Neural cell (in vitro differentiated cells): ENCODE data around the gene MYO18B. TPM values are rescaled to one million over a fixed set of nuclear protein-coding genes. Genes with fewer than 3 reads are reported as not detected.

Experiments used
- H2AFZ ChIP-seq: fragments of 200-600, 300-800 bp; sonication (generic), shearing (Covaris generic); 2 replicates; pipeline ENCODE4 v1.6.0; 2014; ENCODE audit warnings: low read depth, mild to moderate bottlenecking, antibody characterized with exemption, low read length, moderate library complexity
- H3F3A ChIP-seq: fragments of 200-600 bp; shearing (Covaris generic); 2 replicates; pipeline ENCODE4 v1.6.1; 2016; ENCODE audit warnings: mild to moderate bottlenecking, moderate library complexity, mixed read lengths, antibody characterized with exemption, low read length; ENCODE audit not compliant: insufficient read depth, poor library complexity, severe bottlenecking
- H3K27ac ChIP-seq: fragments of 200-600, 300-800 bp; sonication (generic), shearing (Covaris generic); 2 replicates; pipeline ENCODE4 v1.5.1; 2014; ENCODE audit warnings: mild to moderate bottlenecking, low read length, moderate library complexity
- H3K27me3 ChIP-seq: fragments of 300-800, 200-600 bp; sonication (generic), shearing (Covaris generic); 2 replicates; pipeline ENCODE4 v1.6.0; 2014; ENCODE audit warnings: mild to moderate bottlenecking, low read depth, low read length, moderate library complexity; ENCODE audit not compliant: insufficient read depth
- H3K36me3 ChIP-seq: fragments of 300-800, 200-600 bp; sonication (generic), shearing (Covaris generic); 2 replicates; pipeline ENCODE4 v1.5.1; 2014; ENCODE audit warnings: mild to moderate bottlenecking, antibody characterized with exemption, low read length, moderate library complexity; ENCODE audit not compliant: insufficient read depth
- H3K4me2 ChIP-seq: fragments of 300-800, 200-600 bp; sonication (generic), shearing (Covaris generic); 2 replicates; pipeline ENCODE4 v1.6.0; 2014; ENCODE audit warnings: mild to moderate bottlenecking, low read length
- H3K4me3 ChIP-seq: fragments of 300-800, 200-600 bp; sonication (generic), shearing (Covaris generic); 2 replicates; pipeline ENCODE4 v1.5.1; 2014; ENCODE audit warnings: mild to moderate bottlenecking, low read length, moderate library complexity
- H3K79me2 ChIP-seq: fragments of 200-600 bp; shearing (Covaris generic); replicated peaks from 2 replicates; pipeline ENCODE4 v1.6.0; 2014; ENCODE audit warnings: mild to moderate bottlenecking, low read length, moderate library complexity; ENCODE audit not compliant: insufficient read depth
- H3K9ac ChIP-seq: fragments of 300-800, 200-600 bp; sonication (generic), shearing (Covaris generic); 2 replicates; pipeline ENCODE4 v1.6.1; 2016; ENCODE audit warnings: mild to moderate bottlenecking, low read length, mixed read lengths
- H3K9me2 ChIP-seq: fragments of 200-600 bp; shearing (Covaris generic); 2 replicates; pipeline ENCODE4 v1.6.1; 2016; ENCODE audit warnings: mild to moderate bottlenecking, low read length, mixed read lengths; ENCODE audit not compliant: insufficient read depth
- H3K9me3 ChIP-seq: fragments of 200-600, 300-800 bp; sonication (generic), shearing (Covaris generic); 2 replicates; pipeline ENCODE4 v1.6.1; 2016; ENCODE audit warnings: mild to moderate bottlenecking, mixed run types, low read length, moderate library complexity, mixed read lengths
- H4K20me1 ChIP-seq: fragments of 200-600 bp; shearing (Covaris generic); 2 replicates; pipeline ENCODE4 v1.6.1; 2016; ENCODE audit warnings: mild to moderate bottlenecking, mixed run types; ENCODE audit not compliant: insufficient read depth
- EP300 ChIP-seq: fragments of 450-650 bp; conservative IDR thresholded peaks from 2 replicates; pipeline ENCODE4 v1.6.1; 2014; ENCODE audit warnings: antibody characterized with exemption, mild to moderate bottlenecking, moderate library complexity; ENCODE audit not compliant: poor library complexity, severe bottlenecking
- EZH2 ChIP-seq: fragments of 200-600, 300-800 bp; shearing (Covaris generic), sonication (generic); IDR thresholded peaks from 2 replicates; pipeline ENCODE4 v1.6.1; 2014; ENCODE audit warnings: antibody characterized with exemption, low read length, borderline replicate concordance, mild to moderate bottlenecking; ENCODE audit not compliant: insufficient read depth, poor library complexity, severe bottlenecking
- MXI1 ChIP-seq: fragments of 450-650 bp; conservative IDR thresholded peaks from 2 replicates; pipeline ENCODE4 v1.6.1; 2014; ENCODE audit warnings: antibody characterized with exemption, mild to moderate bottlenecking; ENCODE audit not compliant: poor library complexity, severe bottlenecking
- POLR2AphosphoS5 ChIP-seq: IDR thresholded peaks from 2 replicates; pipeline ENCODE4 v1.6.1; 2012
- RAD21 ChIP-seq: fragments of 450-650 bp; conservative IDR thresholded peaks from 2 replicates; pipeline ENCODE4 v1.6.1; 2014; ENCODE audit warnings: antibody characterized with exemption, mild to moderate bottlenecking, moderate library complexity
- SMC3 ChIP-seq: fragments of 450-650 bp; conservative IDR thresholded peaks from 2 replicates; pipeline ENCODE4 v1.6.1; 2014; ENCODE audit warnings: antibody characterized with exemption, mild to moderate bottlenecking, moderate library complexity; ENCODE audit not compliant: poor library complexity
- TAF1 ChIP-seq: IDR thresholded peaks from 2 replicates; pipeline ENCODE4 v1.6.1; 2012; ENCODE audit warnings: low read depth
- polyA plus RNA-seq: library from polyadenylated mRNA; depleted of rRNA; stranded (reverse); fragments of >200 nt; gene quantifications from 2 replicates; pipeline ENCODE4 v1.2.3, GENCODE V29; 2014
- TF ChIP-seq, protein P1 (sequence below): IDR thresholded peaks from 2 replicates; pipeline ENCODE4 v1.6.1; 2012; ENCODE audit warnings: borderline replicate concordance
- TF ChIP-seq, protein P2 (sequence below): fragments of 450-650 bp; IDR thresholded peaks from 2 replicates; pipeline ENCODE4 v1.5.1; 2014; ENCODE audit warnings: antibody characterized with exemption, mild to moderate bottlenecking, moderate library complexity; ENCODE audit not compliant: poor library complexity, severe bottlenecking

MYO18B gene
- polyA plus RNA-seq, 1 donor from 2014 or later: 0.71 TPM

GRCh38 chr22:25996669-25997068, 254.7 kb downstream of the MYO18B start:
- H3F3A ChIP-seq: no peaks in the 10 kb centered on the region
- TF ChIP-seq, protein P1, sequence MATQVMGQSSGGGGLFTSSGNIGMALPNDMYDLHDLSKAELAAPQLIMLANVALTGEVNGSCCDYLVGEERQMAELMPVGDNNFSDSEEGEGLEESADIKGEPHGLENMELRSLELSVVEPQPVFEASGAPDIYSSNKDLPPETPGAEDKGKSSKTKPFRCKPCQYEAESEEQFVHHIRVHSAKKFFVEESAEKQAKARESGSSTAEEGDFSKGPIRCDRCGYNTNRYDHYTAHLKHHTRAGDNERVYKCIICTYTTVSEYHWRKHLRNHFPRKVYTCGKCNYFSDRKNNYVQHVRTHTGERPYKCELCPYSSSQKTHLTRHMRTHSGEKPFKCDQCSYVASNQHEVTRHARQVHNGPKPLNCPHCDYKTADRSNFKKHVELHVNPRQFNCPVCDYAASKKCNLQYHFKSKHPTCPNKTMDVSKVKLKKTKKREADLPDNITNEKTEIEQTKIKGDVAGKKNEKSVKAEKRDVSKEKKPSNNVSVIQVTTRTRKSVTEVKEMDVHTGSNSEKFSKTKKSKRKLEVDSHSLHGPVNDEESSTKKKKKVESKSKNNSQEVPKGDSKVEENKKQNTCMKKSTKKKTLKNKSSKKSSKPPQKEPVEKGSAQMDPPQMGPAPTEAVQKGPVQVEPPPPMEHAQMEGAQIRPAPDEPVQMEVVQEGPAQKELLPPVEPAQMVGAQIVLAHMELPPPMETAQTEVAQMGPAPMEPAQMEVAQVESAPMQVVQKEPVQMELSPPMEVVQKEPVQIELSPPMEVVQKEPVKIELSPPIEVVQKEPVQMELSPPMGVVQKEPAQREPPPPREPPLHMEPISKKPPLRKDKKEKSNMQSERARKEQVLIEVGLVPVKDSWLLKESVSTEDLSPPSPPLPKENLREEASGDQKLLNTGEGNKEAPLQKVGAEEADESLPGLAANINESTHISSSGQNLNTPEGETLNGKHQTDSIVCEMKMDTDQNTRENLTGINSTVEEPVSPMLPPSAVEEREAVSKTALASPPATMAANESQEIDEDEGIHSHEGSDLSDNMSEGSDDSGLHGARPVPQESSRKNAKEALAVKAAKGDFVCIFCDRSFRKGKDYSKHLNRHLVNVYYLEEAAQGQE: no peak
- TF ChIP-seq EP300: no peak
- H4K20me1 ChIP-seq: no peaks in the 10 kb centered on the region

DNA sequence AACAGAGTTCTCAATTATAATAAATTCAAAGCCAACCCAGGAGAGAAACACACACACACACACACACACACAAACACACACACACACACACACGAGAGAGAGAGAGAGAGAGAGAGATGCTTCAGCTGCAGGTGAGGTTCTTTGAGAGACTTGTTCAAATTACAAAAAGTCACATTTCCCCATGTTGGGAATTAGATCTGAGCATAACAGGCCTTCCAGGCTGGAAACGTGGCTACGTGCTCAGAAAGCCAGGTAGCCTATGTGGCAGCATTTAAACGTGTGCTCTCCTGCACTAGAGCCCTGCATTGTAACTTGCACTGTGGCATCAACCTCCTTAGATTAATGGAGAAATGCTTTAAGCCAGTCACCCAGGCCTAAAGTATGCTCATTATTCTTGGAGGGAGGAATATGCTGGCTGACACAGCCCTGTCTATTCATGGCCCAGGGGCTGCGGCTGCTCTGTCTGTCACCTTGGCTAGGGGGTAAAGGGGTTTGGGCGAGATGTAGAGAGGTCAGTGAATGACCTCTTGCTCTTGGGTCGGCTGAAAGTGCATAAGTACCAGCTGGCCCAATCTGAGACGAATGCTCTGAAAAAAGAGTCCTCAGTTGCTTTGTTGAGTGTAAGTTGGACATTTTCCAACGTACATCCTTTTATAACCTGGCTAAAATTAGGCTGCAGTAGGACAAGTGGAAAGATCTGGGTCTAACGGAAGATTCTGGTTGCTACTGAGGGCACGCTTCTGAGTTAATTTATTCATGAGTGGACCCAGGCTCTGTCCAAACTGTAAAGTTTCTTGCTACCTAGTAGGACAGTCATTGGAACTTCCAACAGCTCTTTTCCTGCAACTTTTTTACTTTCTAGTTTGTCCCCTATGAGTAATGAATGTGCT, 256.1 kb downstream of the MYO18B start:
- no peaks in the 10 kb centered on the region for H3K79me2 ChIP-seq
- H3K36me3 ChIP-seq: no peaks in the 10 kb centered on the region
- no peak overlapping the region for H3K27ac ChIP-seq
- H3F3A ChIP-seq: no peaks in the 10 kb centered on the region
- TF ChIP-seq EZH2 (no peak), RAD21 (no peak)
- no peak overlapping the region for H2AFZ ChIP-seq
- H3K27me3 ChIP-seq: no peaks in the 10 kb centered on the region
- no peaks in the 10 kb centered on the region for H3K9me2 ChIP-seq
- no peaks in the 10 kb centered on the region for H4K20me1 ChIP-seq
- H3K4me2 ChIP-seq: no peak overlapping the region
- no peaks in the 10 kb centered on the region for H3K9me3 ChIP-seq
- H3K9ac ChIP-seq: no peak overlapping the region
- no peak overlapping the region for H3K4me3 ChIP-seq

More at GRCh38 chr22:25996669-25997068, 254.7 kb downstream of the MYO18B start:
- no peak overlapping the region for H3K27ac ChIP-seq
- no peak overlapping the region for H3K9ac ChIP-seq
- no peaks in the 10 kb centered on the region for H3K27me3 ChIP-seq
- no peak overlapping the region for H3K4me2 ChIP-seq
- no peak overlapping the region for H2AFZ ChIP-seq
- no peaks in the 10 kb centered on the region for H3K36me3 ChIP-seq
- H3K9me2 ChIP-seq: no peaks in the 10 kb centered on the region
- H3K9me3 ChIP-seq: no peaks in the 10 kb centered on the region
- no peak overlapping the region for H3K4me3 ChIP-seq
- H3K79me2 ChIP-seq: no peaks in the 10 kb centered on the region

DNA sequence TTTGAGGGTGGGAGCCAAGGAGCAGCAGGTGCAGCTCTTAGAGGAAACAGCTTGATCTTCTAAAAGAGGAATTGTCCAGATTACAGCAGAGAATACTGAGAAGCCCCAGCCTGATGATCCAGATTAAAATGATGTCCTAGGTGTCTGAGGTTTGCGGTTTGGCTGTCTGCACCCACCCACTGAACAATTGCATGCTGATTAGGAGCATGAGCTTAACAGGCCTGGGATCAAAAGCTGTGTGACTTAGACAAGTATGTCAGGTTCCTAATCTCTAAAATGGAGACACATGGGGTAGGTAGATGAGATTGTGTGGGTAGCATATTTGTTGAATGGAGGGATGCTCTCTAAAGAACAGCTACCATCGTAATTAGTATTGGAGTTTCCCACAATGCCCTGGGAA, 260.5 kb downstream of the MYO18B start:
- Histone ChIP-seq H3K9me2 (no peaks in the 10 kb centered on the region), H3K9me3 (no peaks in the 10 kb centered on the region), H3K27ac (no peak overlapping the region), H3K36me3 (no peaks in the 10 kb centered on the region), H3F3A (no peaks in the 10 kb centered on the region), H3K79me2 (no peaks in the 10 kb centered on the region), H2AFZ (no peak overlapping the region), H3K27me3 (no peaks in the 10 kb centered on the region), H4K20me1 (no peaks in the 10 kb centered on the region), H3K9ac (no peak overlapping the region), H3K4me3 (no peak overlapping the region), H3K4me2 (no peak overlapping the region)
- TF ChIP-seq EZH2 (no peak), EP300 (no peak), RAD21 (no peak), TAF1 (no peak), POLR2AphosphoS5 (no peak), MXI1 (no peak), SMC3 (no peak)
- TF ChIP-seq, protein P1: no peak
- TF ChIP-seq, protein P2, sequence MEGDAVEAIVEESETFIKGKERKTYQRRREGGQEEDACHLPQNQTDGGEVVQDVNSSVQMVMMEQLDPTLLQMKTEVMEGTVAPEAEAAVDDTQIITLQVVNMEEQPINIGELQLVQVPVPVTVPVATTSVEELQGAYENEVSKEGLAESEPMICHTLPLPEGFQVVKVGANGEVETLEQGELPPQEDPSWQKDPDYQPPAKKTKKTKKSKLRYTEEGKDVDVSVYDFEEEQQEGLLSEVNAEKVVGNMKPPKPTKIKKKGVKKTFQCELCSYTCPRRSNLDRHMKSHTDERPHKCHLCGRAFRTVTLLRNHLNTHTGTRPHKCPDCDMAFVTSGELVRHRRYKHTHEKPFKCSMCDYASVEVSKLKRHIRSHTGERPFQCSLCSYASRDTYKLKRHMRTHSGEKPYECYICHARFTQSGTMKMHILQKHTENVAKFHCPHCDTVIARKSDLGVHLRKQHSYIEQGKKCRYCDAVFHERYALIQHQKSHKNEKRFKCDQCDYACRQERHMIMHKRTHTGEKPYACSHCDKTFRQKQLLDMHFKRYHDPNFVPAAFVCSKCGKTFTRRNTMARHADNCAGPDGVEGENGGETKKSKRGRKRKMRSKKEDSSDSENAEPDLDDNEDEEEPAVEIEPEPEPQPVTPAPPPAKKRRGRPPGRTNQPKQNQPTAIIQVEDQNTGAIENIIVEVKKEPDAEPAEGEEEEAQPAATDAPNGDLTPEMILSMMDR: no peak
